MCF 10A (cell line): ENCODE results near the gene SEC61A1. TPM values are rescaled to one million over a fixed set of nuclear protein-coding genes. Genes with fewer than 3 reads are reported as not detected.

Experiments used
- BruUV-seq: library from RNA; stranded (reverse); fragments of 400-500 nt; replicated peaks from 2 replicates; lab custom pipeline; 2021; lab: Mats Ljungman, UMichigan
- CTCF ChIA-PET: fragments of 300-600 bp; sonication (Branson Sonifier 250); formaldehyde crosslinking; extraction: SDS; loops from one replicate; lab custom pipeline; 2021; ENCODE audit warnings: antibody characterized with exemption, inconsistent platforms; lab: Yijun Ruan, JAX
- POLR2A ChIA-PET: fragments of 300-600, 350-650 bp; sonication (Branson Sonifier 250); formaldehyde crosslinking; extraction: SDS; loops from one replicate; lab custom pipeline; 2020; ENCODE audit warnings: antibody characterized with exemption, inconsistent platforms; lab: Yijun Ruan, JAX
- DNase-seq: peaks from one replicate; pipeline ENCODE4 v3.0.0-alpha.2; 2018; ENCODE audit not compliant: unreplicated experiment
- H3K27ac Mint-ChIP-seq: one replicate; pipeline ENCODE4 v1.8.0; 2022; ENCODE audit warnings: mild to moderate bottlenecking, low read depth, mixed read lengths; ENCODE audit not compliant: unreplicated experiment
- H3K27me3 Mint-ChIP-seq: one replicate; pipeline ENCODE4 v1.8.0; 2022; ENCODE audit warnings: mixed read lengths; ENCODE audit not compliant: insufficient read depth, unreplicated experiment
- H3K36me3 Mint-ChIP-seq: one replicate; pipeline ENCODE4 v1.8.0; 2022; ENCODE audit warnings: mild to moderate bottlenecking, moderate library complexity, mixed read lengths; ENCODE audit not compliant: insufficient read depth, unreplicated experiment
- H3K4me1 Mint-ChIP-seq: one replicate; pipeline ENCODE4 v1.8.0; 2022; ENCODE audit warnings: mixed read lengths; ENCODE audit not compliant: insufficient read depth, unreplicated experiment
- H3K4me3 Mint-ChIP-seq: one replicate; pipeline ENCODE4 v1.8.0; 2022; ENCODE audit warnings: mild to moderate bottlenecking, moderate library complexity, mixed read lengths; ENCODE audit not compliant: unreplicated experiment
- H3K9me3 Mint-ChIP-seq: one replicate; pipeline ENCODE4 v1.8.0; 2022; ENCODE audit warnings: mixed read lengths; ENCODE audit not compliant: unreplicated experiment
- CTCF ChIP-seq: fragments of 200-600 bp; IDR thresholded peaks from one replicate; pipeline ENCODE4 v1.8.0; 2022; ENCODE audit warnings: antibody characterized with exemption, mild to moderate bottlenecking; ENCODE audit not compliant: unreplicated experiment
- intact Hi-C: fragments of 100-400 bp; cut with micrococcal nuclease; formaldehyde crosslinking; loops from 2 replicates; pipeline ENCODE4 v1.14.1; 2022
- total RNA-seq: library from RNA; stranded (reverse); gene quantifications from 2 replicates; pipeline ENCODE4 v1.2.3, GENCODE V29; 2022

Gene SEC61A1
- total RNA-seq, 1 experiment from 2014 or later, result 418 TPM

GRCh38 chr3:128100161-128100560, 47.9 kb downstream of the SEC61A1 start:
- CTCF ChIA-PET, result interaction anchor here (0.6 to 1.4 kb wide), 4 partner anchors 24 to 518 kb away, joined by 3 to 4 read pairs (median 4); no protein-coding TSS in a partner anchor
- H3K27ac Mint-ChIP-seq, result no peak overlapping the region
- no peak for TF ChIP-seq CTCF

GRCh38 chr3:128100638-128101037, 48.4 kb downstream of the SEC61A1 start:
- ChIA-PET CTCF (interaction anchor here (0.6 to 1.4 kb wide), 4 partner anchors 25 to 517 kb away, joined by 3 to 4 read pairs (median 4); no protein-coding TSS in a partner anchor), POLR2A (no interaction called here)
- TF ChIP-seq CTCF, result no peak
- Mint-ChIP-seq H3K27me3 (no peaks in the 10 kb centered on the region), H3K27ac (no peak overlapping the region), H3K4me1 (no peaks in the 10 kb centered on the region), H3K4me3 (no peak overlapping the region), H3K36me3 (peaks cover 86% of the 10 kb centered on the region), H3K9me3 (no peaks in the 10 kb centered on the region)
- intact Hi-C loops, result no loop called here
- no TSS peak for BruUV-seq
- no peak for DNase-seq

More at GRCh38 chr3:128100161-128100560, 47.9 kb downstream of the SEC61A1 start:
- H3K4me3 Mint-ChIP-seq, result no peak overlapping the region
- DNase-seq, result no peak
- no TSS peak for BruUV-seq
- H3K9me3 Mint-ChIP-seq, result no peaks in the 10 kb centered on the region
- POLR2A ChIA-PET, result no interaction called here
- intact Hi-C loops, result no loop called here
- no peaks in the 10 kb centered on the region for H3K27me3 Mint-ChIP-seq
- H3K4me1 Mint-ChIP-seq, result peaks cover 4% of the 10 kb centered on the region
- H3K36me3 Mint-ChIP-seq, result peaks cover 85% of the 10 kb centered on the region

GRCh38 chr3:128103136-128103676, 51.0 kb downstream of the SEC61A1 start:
- no peak for TF ChIP-seq CTCF
- Mint-ChIP-seq H3K9me3 (no peaks in the 10 kb centered on the region), H3K4me3 (no peak overlapping the region), H3K27me3 (no peaks in the 10 kb centered on the region), H3K4me1 (no peaks in the 10 kb centered on the region), H3K27ac (no peak overlapping the region), H3K36me3 (peaks cover 90% of the 10 kb centered on the region)
- no peak for DNase-seq
- intact Hi-C loops, result no loop called here
- ChIA-PET POLR2A (interaction anchor here (2.2 to 2.4 kb wide), 2 partner anchors 9 to 20 kb away, joined by 5 to 7 read pairs; partner anchors contain the start of gene RUVBL1), CTCF (interaction anchor here (0.7 to 2.7 kb wide), 3 partner anchors 8 to 939 kb away, joined by 3 to 17 read pairs (median 5); no protein-coding TSS in a partner anchor)
- BruUV-seq, result no TSS peak

GRCh38 chr3:128107834-128108233, 55.6 kb downstream of the SEC61A1 start:
- TF ChIP-seq CTCF, result no peak
- no peaks in the 10 kb centered on the region for H3K9me3 Mint-ChIP-seq
- ChIA-PET POLR2A (no interaction called here), CTCF (interaction anchor here (2.0 kb wide), 1 partner anchor 12 kb away, joined by 12 read pairs; no protein-coding TSS in a partner anchor)
- intact Hi-C loops, result no loop called here
- H3K27me3 Mint-ChIP-seq, result no peaks in the 10 kb centered on the region
- DNase-seq, result no peak
- no peak overlapping the region for H3K27ac Mint-ChIP-seq
- no peak overlapping the region for H3K4me3 Mint-ChIP-seq
- peaks cover 14% of the 10 kb centered on the region for H3K4me1 Mint-ChIP-seq
- no TSS peak for BruUV-seq
- peaks cover 84% of the 10 kb centered on the region for H3K36me3 Mint-ChIP-seq
